ENCODE data around the gene ATM.

GRCh38 chr11:108313444-108313843, 90.6 kb downstream of the ATM start:
- TF ChIP-seq, protein P1, sequence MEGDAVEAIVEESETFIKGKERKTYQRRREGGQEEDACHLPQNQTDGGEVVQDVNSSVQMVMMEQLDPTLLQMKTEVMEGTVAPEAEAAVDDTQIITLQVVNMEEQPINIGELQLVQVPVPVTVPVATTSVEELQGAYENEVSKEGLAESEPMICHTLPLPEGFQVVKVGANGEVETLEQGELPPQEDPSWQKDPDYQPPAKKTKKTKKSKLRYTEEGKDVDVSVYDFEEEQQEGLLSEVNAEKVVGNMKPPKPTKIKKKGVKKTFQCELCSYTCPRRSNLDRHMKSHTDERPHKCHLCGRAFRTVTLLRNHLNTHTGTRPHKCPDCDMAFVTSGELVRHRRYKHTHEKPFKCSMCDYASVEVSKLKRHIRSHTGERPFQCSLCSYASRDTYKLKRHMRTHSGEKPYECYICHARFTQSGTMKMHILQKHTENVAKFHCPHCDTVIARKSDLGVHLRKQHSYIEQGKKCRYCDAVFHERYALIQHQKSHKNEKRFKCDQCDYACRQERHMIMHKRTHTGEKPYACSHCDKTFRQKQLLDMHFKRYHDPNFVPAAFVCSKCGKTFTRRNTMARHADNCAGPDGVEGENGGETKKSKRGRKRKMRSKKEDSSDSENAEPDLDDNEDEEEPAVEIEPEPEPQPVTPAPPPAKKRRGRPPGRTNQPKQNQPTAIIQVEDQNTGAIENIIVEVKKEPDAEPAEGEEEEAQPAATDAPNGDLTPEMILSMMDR (conservative IDR thresholded peaks at IDR 0.05 in 1 of 2, IDR thresholded peaks at IDR 0.05 in 1 of 2; ENCODE audit: low read depth in 1 of 2, low read length in 2 of 2), result no peak
- TF ChIP-seq EZH2 (IDR thresholded peaks at IDR 0.05; ENCODE audit: low read length, missing control alignments), result no peak
